Lung (tissue), 12 donors: ENCODE data around the gene STXBP5. TPM values are rescaled to one million over a fixed set of nuclear protein-coding genes. Genes with fewer than 3 reads are reported as not detected.
"Not testable (repeated sequence)": the region's sequence is repeated elsewhere in the genome, so short reads cannot be mapped to it uniquely, and the experiment has no call there.

Experiments used
- ATAC-seq: fragments of 200-7000 bp; cut with Tn5 transposase; one replicate; pipeline ENCODE4 v1.9.1; 2020; ENCODE audit warnings: moderate number of reproducible peaks; ENCODE audit not compliant: insufficient read depth, low FRiP score
- DNase-seq, 3 donors: peaks; one replicate each; pipeline ENCODE4 v3.0.0-alpha.2; 2013 to 2017
- H3K27ac ChIP-seq, 2 donors: one replicate each; pipeline ENCODE4 v1.5.1; 2013; ENCODE audit warnings: mild to moderate bottlenecking in 2 of 2, moderate library complexity in 2 of 2, control low read depth in 1 of 2, inconsistent platforms in 1 of 2, low read depth in 1 of 2, low read length in 1 of 2
- H3K27me3 ChIP-seq, 3 donors: one replicate each; pipeline ENCODE4 v1.5.1; 2013; ENCODE audit warnings: low read length in 2 of 3; ENCODE audit not compliant: control insufficient read depth in 3 of 3, insufficient read depth in 3 of 3
- H3K36me3 ChIP-seq, 4 donors: one replicate each; pipeline ENCODE4 v1.5.1; 2013; ENCODE audit warnings: low read length in 4 of 4, mild to moderate bottlenecking in 1 of 4, moderate library complexity in 1 of 4; ENCODE audit not compliant: control insufficient read depth in 4 of 4, insufficient read depth in 4 of 4
- H3K4me1 ChIP-seq, 5 donors: one replicate each; pipeline ENCODE4 v1.5.1; 2013; ENCODE audit warnings: low read length in 5 of 5, mild to moderate bottlenecking in 2 of 5, moderate library complexity in 1 of 5; ENCODE audit not compliant: control insufficient read depth in 5 of 5, insufficient read depth in 5 of 5
- H3K4me3 ChIP-seq: one replicate; pipeline ENCODE4 v1.5.1; 2013; ENCODE audit warnings: mild to moderate bottlenecking, control low read depth, moderate library complexity
- H3K9ac ChIP-seq, 2 donors: one replicate each; pipeline ENCODE4 v1.5.1; 2013; ENCODE audit warnings: low read length in 2 of 2, control low read depth in 1 of 2; ENCODE audit not compliant: insufficient read depth in 1 of 2
- H3K9me3 ChIP-seq, 4 donors: one replicate each; pipeline ENCODE4 v1.5.1; 2013; ENCODE audit warnings: low read length in 3 of 4, mild to moderate bottlenecking in 1 of 4, moderate library complexity in 1 of 4; ENCODE audit not compliant: control insufficient read depth in 4 of 4, insufficient read depth in 3 of 4
- WGBS, 2 donors: extraction: QIAGEN DNeasy Blood & Tissue Kit; methylation state at CpG; one replicate each; pipeline ENCODE4 v1.1.7; 2013; 5-methylcytosine and 5-hydroxymethylcytosine counted together
- polyA plus RNA-seq, 2 donors: library from polyadenylated mRNA; stranded (reverse); fragments of 200-250 nt; gene quantifications; one replicate each; pipeline ENCODE4 v1.2.1, GENCODE V29; 2013
- total RNA-seq, 2 donors: library from RNA; depleted of rRNA in 1 of 2; stranded (reverse); fragments of >200 nt in 1 of 2; gene quantifications; one replicate each; pipeline ENCODE4 v1.2.1, GENCODE V29; 2014 to 2021
- TF ChIP-seq, protein P1 (sequence below): IDR thresholded peaks from 2 replicates; pipeline ENCODE4 v1.5.1; 2012; ENCODE audit warnings: mild to moderate bottlenecking; ENCODE audit errors: control extremely low read depth, extremely low read depth
- donor health status: control.
- donor health status: control.
- donor health status: Bipolar disorder and iron deficiency.
- donor health status: healthy.
- donor health status: DM: yes; HTN: yes; CAD: no.

STXBP5 gene
- total and polyA plus RNA-seq, 4 donors = 6.2 to 29.0 (median 12.9) TPM

DNA sequence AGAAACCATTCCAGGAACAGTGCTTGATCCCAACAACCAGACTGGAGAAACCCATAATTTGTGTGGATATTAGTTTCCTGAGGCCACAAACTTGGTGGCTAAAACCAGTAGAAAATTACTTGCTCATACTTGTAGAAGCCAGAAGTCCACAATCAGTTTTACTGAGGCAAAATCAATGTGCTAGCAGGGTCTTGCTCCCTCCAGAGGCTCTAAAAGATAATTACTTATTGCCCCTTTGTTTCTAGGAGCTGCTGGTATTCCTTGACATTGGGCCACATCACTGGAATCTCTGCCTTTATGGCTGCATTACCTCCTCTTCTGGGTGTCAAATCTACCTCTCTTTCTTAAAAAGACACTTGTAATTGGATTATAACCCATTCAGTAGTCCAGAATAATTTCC, 162.1 kb downstream of the STXBP5 start:
- ATAC-seq (no peak), DNase-seq (no peak)
- TF ChIP-seq, protein P1, sequence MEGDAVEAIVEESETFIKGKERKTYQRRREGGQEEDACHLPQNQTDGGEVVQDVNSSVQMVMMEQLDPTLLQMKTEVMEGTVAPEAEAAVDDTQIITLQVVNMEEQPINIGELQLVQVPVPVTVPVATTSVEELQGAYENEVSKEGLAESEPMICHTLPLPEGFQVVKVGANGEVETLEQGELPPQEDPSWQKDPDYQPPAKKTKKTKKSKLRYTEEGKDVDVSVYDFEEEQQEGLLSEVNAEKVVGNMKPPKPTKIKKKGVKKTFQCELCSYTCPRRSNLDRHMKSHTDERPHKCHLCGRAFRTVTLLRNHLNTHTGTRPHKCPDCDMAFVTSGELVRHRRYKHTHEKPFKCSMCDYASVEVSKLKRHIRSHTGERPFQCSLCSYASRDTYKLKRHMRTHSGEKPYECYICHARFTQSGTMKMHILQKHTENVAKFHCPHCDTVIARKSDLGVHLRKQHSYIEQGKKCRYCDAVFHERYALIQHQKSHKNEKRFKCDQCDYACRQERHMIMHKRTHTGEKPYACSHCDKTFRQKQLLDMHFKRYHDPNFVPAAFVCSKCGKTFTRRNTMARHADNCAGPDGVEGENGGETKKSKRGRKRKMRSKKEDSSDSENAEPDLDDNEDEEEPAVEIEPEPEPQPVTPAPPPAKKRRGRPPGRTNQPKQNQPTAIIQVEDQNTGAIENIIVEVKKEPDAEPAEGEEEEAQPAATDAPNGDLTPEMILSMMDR = no peak
- no peak overlapping the region for H3K9ac ChIP-seq
- H3K36me3 ChIP-seq = peaks cover 2 to 22% (median 6%) of the 10 kb centered on the region in 4 donors
- H3K9me3 ChIP-seq = no peaks in the 10 kb centered on the region
- no peak overlapping the region for H3K4me3 ChIP-seq
- no peak overlapping the region for H3K27ac ChIP-seq
- no peaks in the 10 kb centered on the region for H3K27me3 ChIP-seq
- H3K4me1 ChIP-seq = no peaks in the 10 kb centered on the region

- Histone ChIP-seq H3K36me3 (peaks cover 0 to 4% (median 2%) of the 10 kb centered on the region in 4 donors), H3K9me3 (no peaks in the 10 kb centered on the region), H3K9ac (no peak overlapping the region), H3K27me3 (no peaks in the 10 kb centered on the region), H3K4me1 (no peaks in the 10 kb centered on the region), H3K27ac (no peak overlapping the region), H3K4me3 (no peak overlapping the region)
- no peak for DNase-seq
- TF ChIP-seq, protein P1 = no peak
- ATAC-seq = no peak
Measured at GRCh38 chr6:147371325-147371724, 167.1 kb downstream of the STXBP5 start.

DNA sequence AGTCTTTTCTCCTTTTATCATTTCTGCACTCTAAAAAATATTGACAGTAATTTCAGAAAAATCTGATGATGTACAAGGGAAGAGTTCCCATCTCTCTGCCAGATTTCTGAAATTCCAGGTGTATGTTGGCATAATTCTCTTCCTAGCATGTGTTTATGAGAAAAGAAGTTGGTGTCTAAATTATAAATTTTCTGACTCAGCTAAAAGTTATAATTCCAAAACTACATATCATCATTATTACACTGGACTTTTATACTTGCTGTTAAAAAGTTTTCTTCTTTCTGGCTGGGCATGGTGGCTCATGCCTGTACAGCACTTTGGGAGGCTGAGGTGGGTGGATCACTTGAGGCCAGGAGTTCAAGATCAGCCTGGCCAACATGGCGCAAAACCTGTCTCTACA, 168.6 kb downstream of the STXBP5 start:
- H3K27ac ChIP-seq = no peak overlapping the region
- peaks cover 0 to 3% (median 1%) of the 10 kb centered on the region in 4 donors for H3K36me3 ChIP-seq
- no peak overlapping the region for H3K9ac ChIP-seq
- H3K4me3 ChIP-seq = no peak overlapping the region
- ATAC-seq = no peak
- no peaks in the 10 kb centered on the region for H3K27me3 ChIP-seq
- DNase-seq = no peak
- H3K4me1 ChIP-seq = no peaks in the 10 kb centered on the region
- H3K9me3 ChIP-seq = no peaks in the 10 kb centered on the region
- TF ChIP-seq, protein P1 = no peak
- 95 to 100% methylated on average over 1 of the region's 1 CpG for WGBS, 2 donors

DNA sequence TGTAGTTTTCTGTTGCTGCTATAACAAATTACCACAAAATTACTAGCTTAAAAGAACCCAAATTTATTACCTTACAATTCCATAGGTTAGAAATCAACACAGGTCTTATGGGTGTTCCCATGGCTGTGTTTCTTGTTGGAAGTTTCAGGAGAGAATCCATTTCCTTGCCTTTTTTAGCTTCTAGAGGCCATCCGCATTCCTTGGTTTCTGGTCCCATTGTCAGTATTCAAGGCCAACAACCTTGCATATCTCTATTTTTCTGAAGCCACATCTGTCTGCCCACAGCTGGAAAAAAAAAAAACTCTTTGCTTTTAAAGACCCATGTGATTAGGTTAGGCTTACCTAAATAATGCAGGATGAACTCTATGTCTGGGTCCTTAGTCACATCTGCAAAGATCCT, 174.6 kb downstream of the STXBP5 start:
- WGBS, 2 donors = 100% methylated on average over 1 of the region's 1 CpG
- Histone ChIP-seq H3K9me3 (no peaks in the 10 kb centered on the region), H3K4me3 (no peak overlapping the region), H3K27ac (no peak overlapping the region), H3K27me3 (no peaks in the 10 kb centered on the region), H3K4me1 (no peaks in the 10 kb centered on the region), H3K9ac (no peak overlapping the region), H3K36me3 (peaks cover 2 to 16% (median 6%) of the 10 kb centered on the region in 4 donors)
- TF ChIP-seq, protein P1 = no peak
- DNase-seq (no peak), ATAC-seq (no peak)

DNA sequence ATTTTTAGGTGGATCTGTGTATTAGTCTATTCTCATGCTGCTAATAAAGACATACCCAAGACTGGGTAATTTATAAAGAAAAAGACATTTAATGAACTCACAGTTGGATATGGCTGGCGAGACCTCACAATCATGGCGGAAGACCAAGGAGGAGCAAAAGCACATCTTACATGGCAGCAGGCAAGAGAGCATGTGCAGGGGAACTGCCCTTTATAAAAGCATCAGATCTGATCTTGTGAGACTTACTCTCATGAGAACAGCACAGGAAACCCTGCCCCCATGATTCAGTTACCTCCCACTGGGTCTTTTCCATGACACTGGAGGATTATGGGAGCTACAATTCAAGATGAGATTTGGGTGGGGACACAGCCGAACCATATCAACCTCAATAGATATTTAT, 176.6 kb downstream of the STXBP5 start:
- H3K27me3 ChIP-seq, H3K9ac ChIP-seq, H3K9me3 ChIP-seq, H3K4me3 ChIP-seq, DNase-seq, H3K27ac ChIP-seq, H3K4me1 ChIP-seq, ATAC-seq: not testable (repeated sequence)
- 96 to 98% methylated on average over 3 of the region's 3 CpGs for WGBS, 2 donors
- peaks cover 3 to 18% (median 11%) of the 10 kb centered on the region in 4 donors for H3K36me3 ChIP-seq
